Measurements from ENCODE around the gene FOXE1. TPM values are rescaled to one million over a fixed set of nuclear protein-coding genes. Genes with fewer than 3 reads are reported as not detected.

FOXE1 gene
- total RNA-seq, 2 donors from 2014 or later = not detected

GRCh38 chr9:97863314-97863713 is 10.3 kb downstream of the FOXE1 start:
- no peak overlapping the region for H3K4me3 Mint-ChIP-seq
- H3K27ac Mint-ChIP-seq = no peak overlapping the region
- DNase-seq (ENCODE audit: low spot score) (no peak), ATAC-seq (no peak)
- no peaks in the 10 kb centered on the region for H3K4me1 Mint-ChIP-seq (ENCODE audit: low read depth in 2 of 2)
- peaks cover 27% of the 10 kb centered on the region for H3K36me3 Mint-ChIP-seq
- H3K9me3 Mint-ChIP-seq = peaks cover 14% of the 10 kb centered on the region
- H3K27me3 Mint-ChIP-seq = peaks cover 38 to 65% of the 10 kb centered on the region in 2 donors

GRCh38 chr9:97864396-97864795 is 11.4 kb downstream of the FOXE1 start:
- H3K27ac Mint-ChIP-seq = no peak overlapping the region
- peaks cover 14% of the 10 kb centered on the region for H3K9me3 Mint-ChIP-seq
- H3K36me3 Mint-ChIP-seq = peaks cover 32% of the 10 kb centered on the region
- ATAC-seq (no peak), DNase-seq (ENCODE audit: low spot score) (no peak)
- H3K27me3 Mint-ChIP-seq = peaks cover 43 to 67% of the 10 kb centered on the region in 2 donors
- no peaks in the 10 kb centered on the region for H3K4me1 Mint-ChIP-seq (ENCODE audit: low read depth in 2 of 2)
- no peak overlapping the region for H3K4me3 Mint-ChIP-seq

GRCh38 chr9:97866300-97866699 is 13.3 kb downstream of the FOXE1 start:
- no peaks in the 10 kb centered on the region for H3K4me1 Mint-ChIP-seq (ENCODE audit: low read depth in 2 of 2)
- DNase-seq (ENCODE audit: low spot score) (no peak), ATAC-seq (no peak)
- H3K27me3 Mint-ChIP-seq = peaks cover 33 to 53% of the 10 kb centered on the region in 2 donors
- peaks cover 32% of the 10 kb centered on the region for H3K36me3 Mint-ChIP-seq
- no peak overlapping the region for H3K4me3 Mint-ChIP-seq
- no peak overlapping the region for H3K27ac Mint-ChIP-seq
- peaks cover 14% of the 10 kb centered on the region for H3K9me3 Mint-ChIP-seq

GRCh38 chr9:97866848-97867247 is 13.8 kb downstream of the FOXE1 start:
- H3K9me3 Mint-ChIP-seq = peaks cover 14% of the 10 kb centered on the region
- peaks cover 29 to 48% of the 10 kb centered on the region in 2 donors for H3K27me3 Mint-ChIP-seq
- ATAC-seq (no peak), DNase-seq (ENCODE audit: low spot score) (no peak)
- no peaks in the 10 kb centered on the region for H3K4me1 Mint-ChIP-seq (ENCODE audit: low read depth in 2 of 2)
- no peak overlapping the region for H3K4me3 Mint-ChIP-seq
- peaks cover 32% of the 10 kb centered on the region for H3K36me3 Mint-ChIP-seq
- no peak overlapping the region for H3K27ac Mint-ChIP-seq

- H3K4me1 Mint-ChIP-seq (ENCODE audit: low read depth in 2 of 2) = no peaks in the 10 kb centered on the region
- DNase-seq (ENCODE audit: low spot score) = no peak
- H3K27ac Mint-ChIP-seq = no peak overlapping the region
- no peak overlapping the region for H3K4me3 Mint-ChIP-seq
- peaks cover 14% of the 10 kb centered on the region for H3K9me3 Mint-ChIP-seq
- H3K27me3 Mint-ChIP-seq = peaks cover 21 to 43% of the 10 kb centered on the region in 2 donors
- no peak for ATAC-seq
- H3K36me3 Mint-ChIP-seq = peaks cover 32% of the 10 kb centered on the region
Observed at GRCh38 chr9:97868859-97869258, 15.8 kb downstream of the FOXE1 start.

GRCh38 chr9:97873425-97873824 is 20.4 kb downstream of the FOXE1 start:
- DNase-seq (ENCODE audit: low spot score) (no peak), ATAC-seq (no peak)
- Mint-ChIP-seq H3K36me3 (peaks cover 5% of the 10 kb centered on the region), H3K4me3 (no peak overlapping the region), H3K4me1 (ENCODE audit: low read depth in 2 of 2) (peaks cover 6 to 8% of the 10 kb centered on the region in 2 donors), H3K9me3 (no peaks in the 10 kb centered on the region), H3K27me3 (peaks cover 9 to 11% of the 10 kb centered on the region in 2 donors), H3K27ac (no peak overlapping the region)

- Mint-ChIP-seq H3K4me3 (no peak overlapping the region), H3K27ac (no peak overlapping the region), H3K36me3 (peaks cover 2% of the 10 kb centered on the region), H3K27me3 (peaks cover 7 to 9% of the 10 kb centered on the region in 2 donors), H3K9me3 (no peaks in the 10 kb centered on the region), H3K4me1 (ENCODE audit: low read depth in 2 of 2) (peaks cover 6 to 8% of the 10 kb centered on the region in 2 donors)
- ATAC-seq = no peak
- DNase-seq (ENCODE audit: low spot score) = no peak
Observed at GRCh38 chr9:97873882-97874281, 20.9 kb downstream of the FOXE1 start.

GRCh38 chr9:97874624-97875023 is 21.6 kb downstream of the FOXE1 start:
- no peak for ATAC-seq
- H3K4me3 Mint-ChIP-seq = no peak overlapping the region
- peaks cover 6 to 8% of the 10 kb centered on the region in 2 donors for H3K4me1 Mint-ChIP-seq (ENCODE audit: low read depth in 2 of 2)
- no peak overlapping the region for H3K27ac Mint-ChIP-seq
- no peaks in the 10 kb centered on the region for H3K9me3 Mint-ChIP-seq
- H3K36me3 Mint-ChIP-seq = no peaks in the 10 kb centered on the region
- no peak for DNase-seq (ENCODE audit: low spot score)
- H3K27me3 Mint-ChIP-seq = peaks cover 0 to 4% of the 10 kb centered on the region in 2 donors

GRCh38 chr9:97875111-97875510 is 22.1 kb downstream of the FOXE1 start:
- ATAC-seq = no peak
- Mint-ChIP-seq H3K4me3 (no peak overlapping the region), H3K27me3 (peaks cover 0 to 4% of the 10 kb centered on the region in 2 donors), H3K9me3 (no peaks in the 10 kb centered on the region), H3K36me3 (no peaks in the 10 kb centered on the region), H3K4me1 (ENCODE audit: low read depth in 2 of 2) (peaks cover 6 to 8% of the 10 kb centered on the region in 2 donors), H3K27ac (no peak overlapping the region)
- no peak for DNase-seq (ENCODE audit: low spot score)

- Mint-ChIP-seq H3K9me3 (no peaks in the 10 kb centered on the region), H3K4me3 (no peak overlapping the region), H3K4me1 (ENCODE audit: low read depth in 2 of 2) (peaks cover 6 to 8% of the 10 kb centered on the region in 2 donors), H3K36me3 (no peaks in the 10 kb centered on the region), H3K27ac (no peak overlapping the region), H3K27me3 (no peaks in the 10 kb centered on the region)
- ATAC-seq (no peak), DNase-seq (ENCODE audit: low spot score) (no peak)
Observed at GRCh38 chr9:97876061-97876460, 23.0 kb downstream of the FOXE1 start.

GRCh38 chr9:97880336-97880735 is 27.3 kb downstream of the FOXE1 start:
- ATAC-seq = no peak
- no peak for DNase-seq (ENCODE audit: low spot score)
- Mint-ChIP-seq H3K4me1 (ENCODE audit: low read depth in 2 of 2) (peaks cover 6 to 8% of the 10 kb centered on the region in 2 donors), H3K9me3 (no peaks in the 10 kb centered on the region), H3K27ac (no peak overlapping the region), H3K36me3 (no peaks in the 10 kb centered on the region), H3K27me3 (no peaks in the 10 kb centered on the region), H3K4me3 (no peak overlapping the region)

GRCh38 chr9:97889941-97890887 is 37.2 kb downstream of the FOXE1 start:
- Mint-ChIP-seq H3K4me3 (no peak overlapping the region), H3K36me3 (no peaks in the 10 kb centered on the region), H3K27ac (no peak overlapping the region), H3K27me3 (no peaks in the 10 kb centered on the region), H3K9me3 (no peaks in the 10 kb centered on the region), H3K4me1 (ENCODE audit: low read depth in 2 of 2) (no peaks in the 10 kb centered on the region)
- ATAC-seq = no peak
- no peak for DNase-seq (ENCODE audit: low spot score)

- Mint-ChIP-seq H3K9me3 (no peaks in the 10 kb centered on the region), H3K36me3 (no peaks in the 10 kb centered on the region), H3K27ac (no peak overlapping the region), H3K4me1 (ENCODE audit: low read depth in 2 of 2) (no peaks in the 10 kb centered on the region), H3K27me3 (no peaks in the 10 kb centered on the region), H3K4me3 (no peak overlapping the region)
- no peak for DNase-seq (ENCODE audit: low spot score)
- ATAC-seq = no peak
Observed at GRCh38 chr9:97891736-97892135, 38.7 kb downstream of the FOXE1 start.

- Mint-ChIP-seq H3K27ac (no peak overlapping the region), H3K4me1 (ENCODE audit: low read depth in 2 of 2) (no peaks in the 10 kb centered on the region), H3K4me3 (no peak overlapping the region), H3K36me3 (no peaks in the 10 kb centered on the region), H3K27me3 (no peaks in the 10 kb centered on the region), H3K9me3 (no peaks in the 10 kb centered on the region)
- no peak for ATAC-seq
- no peak for DNase-seq (ENCODE audit: low spot score)
Observed at GRCh38 chr9:97892421-97892820, 39.4 kb downstream of the FOXE1 start.

Data from natural killer cell treated with Interleukin-12 subunit alpha and Interleukin-12 subunit beta and Interleukin-15 and Interleukin-18, amount 100 ng/mL, for 72 hours (primary cell).